LNCAP (cell line): ENCODE measurements around the gene ZYG11B.

Experiments
- CTCF ChIP-seq: fragments of 450-650 bp; IDR thresholded peaks from 2 replicates; pipeline ENCODE4 v1.5.1; 2017; ENCODE audit warnings: mild to moderate bottlenecking

The ZYG11B gene

GRCh38 chr1:52697795-52698674 lies 28.2 kb upstream of the ZYG11B start, which contains the start of gene COA7:
TSS of gene COA7 (minus strand) at chr1:52698347. CDS start at chr1:52698326, 21 bp downstream.
- TF ChIP-seq CTCF: no peak

GRCh38 chr1:52702886-52703787 lies 23.1 kb upstream of the ZYG11B start:
- TF ChIP-seq CTCF: no peak

- TF ChIP-seq CTCF: no peak
These were observed 20.1 kb upstream of the ZYG11B start for GRCh38 chr1:52706136-52706670.

- TF ChIP-seq CTCF: no peak
These were observed 19.0 kb upstream of the ZYG11B start for GRCh38 chr1:52706941-52707926.

GRCh38 chr1:52707927-52708655 lies 18.2 kb upstream of the ZYG11B start:
- no peak for TF ChIP-seq CTCF

GRCh38 chr1:52709016-52709415 lies 17.2 kb upstream of the ZYG11B start:
- no peak for TF ChIP-seq CTCF
